SH-SY5Y (cell line): ENCODE results near the gene KCNJ16.

Source experiments
- GATA2 ChIP-seq: IDR thresholded peaks from 2 replicates; pipeline ENCODE4 v1.6.1; 2011; ENCODE audit warnings: mild to moderate bottlenecking, low read depth, low read length
- GATA3 ChIP-seq: IDR thresholded peaks from 2 replicates; pipeline ENCODE4 v1.6.1; 2011; ENCODE audit warnings: low read depth, mild to moderate bottlenecking, low read length, moderate library complexity

Gene KCNJ16

DNA sequence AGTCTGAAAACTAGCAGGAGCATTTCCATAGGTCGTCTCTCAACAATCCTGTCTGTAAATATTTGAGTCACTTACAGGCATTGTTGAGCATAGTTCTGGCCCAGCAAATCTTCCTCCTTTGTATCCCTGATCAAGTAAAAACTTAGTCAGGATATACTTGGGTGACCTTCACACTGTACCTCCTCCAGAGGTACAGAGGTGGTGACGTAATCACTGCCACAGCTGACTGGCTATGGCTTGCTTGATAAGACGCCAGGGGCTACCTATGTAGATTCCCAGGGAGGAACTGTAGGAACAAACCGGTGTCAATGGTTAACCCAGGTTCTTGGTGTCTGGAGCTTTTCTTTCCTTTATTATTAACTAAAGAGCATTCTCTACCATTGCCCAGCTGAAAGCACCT lies at the start of gene KCNJ16:
TSS of gene KCNJ16 (plus strand) at position 270 of the 400 bp plus-strand sequence. CDS start 56,863 bp downstream, outside the sequence.
- TF ChIP-seq GATA3 (no peak), GATA2 (no peak)

DNA sequence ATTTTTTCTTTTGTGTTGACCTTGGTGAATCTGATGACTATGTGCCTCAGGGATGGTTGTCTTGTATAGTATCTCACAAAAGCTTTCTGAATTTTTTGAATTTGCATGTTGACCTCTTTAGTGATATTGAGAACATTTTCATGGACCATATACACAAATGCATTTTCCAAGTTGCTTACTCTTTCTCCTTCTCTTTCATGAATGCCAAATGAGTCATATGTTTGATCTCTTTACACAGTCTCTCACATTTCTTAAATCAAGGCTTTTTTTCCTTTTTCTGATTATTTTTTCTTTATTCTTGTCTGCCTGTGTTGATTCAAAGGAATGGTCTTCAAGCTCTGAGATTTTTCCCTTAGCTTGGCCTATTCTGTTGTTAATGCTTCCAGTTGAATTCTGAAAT lies 46.6 kb upstream of the KCNJ16 start:
- no peak for TF ChIP-seq GATA2
- TF ChIP-seq GATA3, result no peak

DNA sequence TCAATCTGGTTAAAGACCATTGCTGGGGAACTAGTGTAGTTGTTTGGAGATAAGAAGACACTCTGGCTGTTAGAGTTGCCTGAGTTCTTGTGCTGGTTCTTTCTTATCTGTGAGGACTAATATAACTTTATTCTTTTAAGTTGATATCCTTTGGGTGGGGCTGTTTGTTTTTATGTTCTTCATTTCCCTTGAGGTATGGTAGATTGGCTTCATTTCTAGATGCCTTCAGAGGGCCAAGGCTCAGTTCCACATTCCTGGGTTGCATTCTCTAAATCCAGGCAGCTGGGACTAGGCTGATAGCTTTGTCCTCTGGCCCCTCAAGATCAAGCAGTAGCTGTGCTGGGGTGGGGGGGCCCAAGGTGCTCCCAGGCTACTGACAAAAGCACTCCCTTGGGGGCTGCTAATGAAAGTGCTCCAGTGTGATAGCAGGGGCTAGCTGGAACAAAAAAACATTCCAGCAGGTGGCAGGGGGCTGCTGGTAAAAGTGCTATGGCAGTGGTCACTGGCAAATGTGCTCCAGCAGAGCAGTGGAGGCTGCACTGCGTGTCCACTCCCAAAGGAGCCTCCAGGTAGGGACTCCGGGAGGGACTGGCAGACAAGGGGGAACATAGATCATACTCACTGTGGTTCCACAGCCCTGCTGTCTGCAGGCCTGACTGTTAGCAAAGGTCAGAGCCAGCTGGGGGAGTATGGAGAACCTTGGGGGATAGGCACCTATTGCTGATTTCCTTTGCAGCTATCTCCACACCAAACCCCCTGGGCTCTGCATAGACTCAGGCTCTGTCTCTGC lies 45.9 kb upstream of the KCNJ16 start:
- no peak for TF ChIP-seq GATA2

DNA sequence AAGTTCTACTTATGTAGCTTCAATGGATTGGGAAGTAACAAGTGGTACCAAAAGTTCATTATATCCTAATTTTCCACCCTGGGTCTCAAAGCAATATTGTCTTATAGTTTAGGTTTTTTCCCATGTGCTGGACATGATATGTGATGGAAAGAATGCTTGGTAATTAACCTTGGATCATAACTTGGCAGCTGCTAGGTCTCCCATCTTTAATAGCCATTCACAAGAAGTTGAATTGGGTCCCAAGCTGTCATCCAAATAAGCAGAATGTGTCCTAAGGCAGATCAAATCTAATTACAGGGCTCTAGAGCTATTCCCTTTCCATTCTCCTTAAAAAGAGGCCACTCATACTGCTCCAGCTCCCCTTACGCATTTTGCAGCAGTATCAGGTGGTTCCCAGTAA lies 44.7 kb upstream of the KCNJ16 start:
- TF ChIP-seq GATA3 (no peak), GATA2 (no peak)

DNA sequence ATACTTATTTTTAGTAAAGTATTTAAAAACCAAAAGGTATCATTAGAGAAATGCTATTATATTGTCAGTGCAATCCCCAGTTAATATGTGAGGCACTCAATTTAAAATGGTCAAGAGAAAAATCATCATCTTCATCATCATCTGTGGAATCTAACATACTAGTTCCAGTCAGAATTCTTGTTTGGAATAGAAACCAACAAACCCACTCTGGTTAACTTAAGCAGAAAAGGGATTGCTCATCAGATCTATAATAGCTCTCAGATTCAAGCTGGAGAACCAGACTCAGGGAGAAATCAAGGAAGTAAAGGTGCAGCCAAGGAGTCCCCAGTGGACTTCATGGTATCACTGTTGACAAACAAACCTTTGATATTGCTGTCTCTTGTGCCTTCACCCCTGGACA lies 43.7 kb upstream of the KCNJ16 start:
- TF ChIP-seq GATA2, result no peak
- TF ChIP-seq GATA3, result no peak

DNA sequence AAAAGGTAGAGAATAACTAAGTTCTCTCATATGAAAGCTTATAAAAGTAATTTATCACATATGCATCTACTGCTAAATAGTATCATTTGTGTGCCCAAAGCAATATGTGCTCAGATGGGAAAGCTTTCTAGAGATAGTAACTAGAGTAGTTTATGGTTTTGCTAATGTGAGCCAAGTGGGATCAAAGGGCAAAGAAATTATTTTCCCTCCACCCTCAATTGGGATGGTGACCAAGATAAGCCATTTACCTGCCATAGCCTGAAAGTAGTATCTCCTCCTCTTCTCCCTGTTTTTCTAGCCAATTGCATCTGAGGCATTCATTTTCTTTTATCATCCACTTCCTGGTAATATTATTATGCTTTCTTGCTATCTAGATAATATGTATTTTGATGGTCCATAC lies 41.9 kb upstream of the KCNJ16 start:
- TF ChIP-seq GATA2 (no peak), GATA3 (no peak)

DNA sequence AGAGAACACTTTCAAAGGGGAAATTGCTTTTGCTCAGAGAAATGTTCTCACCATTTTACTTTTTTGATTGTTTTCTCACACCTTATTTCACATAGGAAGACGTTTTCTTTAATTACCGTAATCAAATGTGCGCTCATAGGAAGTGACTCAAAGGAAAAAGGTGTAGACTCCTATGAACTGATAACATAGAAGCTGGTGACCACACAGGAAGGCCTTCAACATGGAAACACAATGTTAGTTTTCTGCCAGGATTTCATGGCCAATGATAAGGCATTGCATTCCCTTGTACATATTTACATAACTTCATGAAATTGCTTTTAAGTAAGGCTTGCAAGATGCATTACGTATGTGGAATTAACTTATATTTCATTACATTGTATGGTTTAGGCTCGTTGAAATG lies 40.9 kb upstream of the KCNJ16 start:
- TF ChIP-seq GATA3 (no peak), GATA2 (no peak)

DNA sequence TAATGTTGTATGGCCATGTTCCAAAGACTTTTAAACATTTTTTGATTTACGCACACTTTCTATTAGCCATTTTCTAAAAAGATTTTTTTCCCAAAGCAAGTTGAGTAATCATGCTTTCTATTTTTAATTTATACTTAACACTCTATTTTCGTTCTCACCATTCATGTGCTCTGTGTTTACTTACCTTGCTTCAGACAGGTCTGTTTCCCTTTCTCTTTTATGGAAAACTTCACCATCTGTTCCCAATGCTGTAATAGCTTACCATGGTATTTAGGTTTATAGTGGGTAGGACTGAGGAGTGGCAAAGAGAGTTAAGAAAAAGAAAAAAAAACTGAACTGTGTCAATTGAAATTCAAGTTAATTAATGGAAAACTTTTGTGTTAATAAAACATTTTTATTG lies 37.5 kb upstream of the KCNJ16 start:
- TF ChIP-seq GATA3 (no peak), GATA2 (no peak)

DNA sequence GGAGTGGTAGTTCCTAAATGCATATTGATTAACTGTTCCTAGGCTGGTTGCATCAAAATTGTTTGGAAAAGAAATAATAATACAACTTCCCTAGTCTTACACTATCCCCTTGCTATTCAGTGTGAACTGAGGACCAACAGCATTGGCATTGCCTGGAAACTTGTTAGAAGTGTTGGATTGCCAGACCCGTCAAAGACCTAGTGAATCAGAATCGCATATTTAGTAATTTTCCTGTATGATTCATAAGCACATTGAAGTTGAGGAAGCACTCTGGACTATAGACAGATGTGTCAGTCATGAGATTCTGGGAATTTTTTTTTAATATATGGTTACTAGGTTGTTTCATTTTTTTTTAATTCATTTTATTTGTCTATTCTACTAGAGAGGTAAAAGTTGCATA lies 34.7 kb upstream of the KCNJ16 start:
- TF ChIP-seq GATA2, result no peak
- no peak for TF ChIP-seq GATA3

DNA sequence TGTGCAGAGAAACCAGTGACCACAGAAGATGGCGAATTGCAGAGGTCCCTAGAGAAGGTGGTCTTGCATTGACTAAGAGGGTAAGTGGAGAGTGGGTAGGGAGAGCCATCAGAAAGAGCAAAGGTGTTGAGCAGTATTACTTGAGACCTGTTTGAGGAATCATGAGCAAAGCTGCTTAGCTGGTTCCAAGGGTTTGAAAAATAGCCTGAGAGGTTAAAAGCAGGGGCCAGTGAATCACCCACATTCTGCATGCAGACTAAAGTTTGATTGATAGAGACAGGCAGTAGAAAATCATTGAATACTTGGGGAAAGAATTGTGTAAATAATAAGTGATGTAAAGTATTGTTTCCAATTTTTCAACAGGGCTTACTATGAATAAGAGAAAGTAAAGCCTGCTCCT lies 34.0 kb upstream of the KCNJ16 start:
- TF ChIP-seq GATA3, result no peak
- no peak for TF ChIP-seq GATA2

DNA sequence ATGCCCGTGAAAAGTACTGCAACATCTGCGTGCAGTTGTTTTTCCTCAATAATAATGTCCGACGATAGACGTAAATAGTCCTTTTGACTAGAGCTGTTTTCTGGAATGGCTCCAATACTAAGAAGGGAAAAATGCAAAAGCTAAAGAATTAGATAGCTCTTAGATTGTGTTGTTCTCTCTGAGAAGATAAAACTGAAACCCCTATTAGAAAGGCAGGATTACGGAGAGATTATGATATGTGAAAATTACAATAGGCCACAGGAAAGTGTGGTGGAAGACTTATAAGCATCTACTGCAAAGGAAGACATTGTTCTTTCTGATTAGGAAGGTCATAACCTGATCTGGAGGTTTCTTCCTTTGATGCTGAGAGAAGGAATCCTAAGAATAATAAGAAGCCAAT lies 33.5 kb upstream of the KCNJ16 start:
- TF ChIP-seq GATA2 (no peak), GATA3 (no peak)

DNA sequence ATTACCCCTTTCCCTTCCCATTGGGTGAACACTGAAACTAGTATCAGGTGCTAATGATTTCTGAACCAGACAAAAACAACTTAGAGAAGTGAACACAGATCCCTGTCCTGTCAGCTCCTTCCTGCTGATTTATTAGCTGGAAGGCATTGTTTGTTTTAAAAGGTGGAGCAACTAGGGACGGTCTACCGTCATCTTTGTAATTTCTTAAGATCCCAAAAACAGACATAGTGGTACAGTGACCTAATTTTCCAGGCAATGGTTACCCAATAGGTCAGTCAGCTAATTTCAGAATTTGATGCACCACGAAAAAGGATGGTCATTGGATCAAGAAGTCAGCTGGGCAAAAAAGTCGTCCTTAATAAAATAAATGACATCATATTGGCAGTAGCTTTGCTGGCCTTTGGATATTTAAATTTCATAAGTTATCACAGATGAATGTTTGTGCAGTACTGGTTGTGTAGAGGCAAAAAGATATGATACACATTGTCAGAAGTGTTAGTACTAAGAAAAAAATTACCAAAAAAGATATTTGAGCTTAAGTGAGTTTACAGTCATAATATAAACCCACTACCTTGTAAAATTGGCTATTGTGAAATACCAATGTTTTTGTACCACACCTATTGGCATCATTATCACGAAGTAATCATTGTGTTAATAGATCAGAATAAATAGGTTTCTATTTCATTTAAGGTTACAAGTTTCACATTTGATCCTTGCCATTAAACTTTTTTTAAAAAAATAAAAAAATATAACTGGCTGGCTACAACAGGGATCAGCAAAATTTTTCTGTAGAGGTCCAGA lies 27.2 kb upstream of the KCNJ16 start:
- TF ChIP-seq GATA3 (no peak), GATA2 (no peak)

DNA sequence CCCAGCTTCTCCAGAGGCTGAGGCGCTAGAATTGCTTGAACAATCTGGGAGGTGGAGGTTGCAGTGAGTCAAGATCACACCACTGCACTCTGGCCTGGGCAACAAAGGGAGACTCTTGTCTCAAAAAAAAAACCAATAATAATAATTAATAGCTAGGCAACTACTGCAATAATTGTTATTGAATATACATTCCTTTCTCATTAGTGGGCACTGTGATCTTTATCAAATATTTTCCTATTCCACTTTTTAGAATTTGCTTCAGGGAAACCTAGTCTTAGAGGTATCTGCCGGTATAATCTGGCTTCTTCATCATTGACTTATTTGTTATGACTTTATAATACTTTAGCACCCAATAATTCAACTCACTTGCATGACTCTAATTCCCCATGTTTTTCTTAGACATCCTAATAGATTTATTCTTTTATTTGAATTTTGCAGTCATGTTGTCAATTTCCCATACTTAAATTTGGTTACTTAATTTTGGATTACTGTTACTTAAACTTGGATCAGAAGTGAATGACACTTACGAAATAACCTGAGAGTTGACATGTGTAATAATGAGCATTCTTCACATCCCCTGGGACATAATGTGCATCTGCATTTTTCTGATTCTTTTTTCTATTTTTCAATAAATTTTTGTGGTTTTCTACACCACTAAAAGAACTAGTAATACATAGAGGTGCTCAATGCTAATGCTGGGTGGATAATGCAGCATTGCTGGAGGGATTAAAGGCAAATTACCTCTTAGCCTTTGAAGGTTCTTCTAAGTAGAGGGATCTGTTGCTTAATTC lies 25.0 kb upstream of the KCNJ16 start:
- TF ChIP-seq GATA2 (no peak), GATA3 (no peak)

DNA sequence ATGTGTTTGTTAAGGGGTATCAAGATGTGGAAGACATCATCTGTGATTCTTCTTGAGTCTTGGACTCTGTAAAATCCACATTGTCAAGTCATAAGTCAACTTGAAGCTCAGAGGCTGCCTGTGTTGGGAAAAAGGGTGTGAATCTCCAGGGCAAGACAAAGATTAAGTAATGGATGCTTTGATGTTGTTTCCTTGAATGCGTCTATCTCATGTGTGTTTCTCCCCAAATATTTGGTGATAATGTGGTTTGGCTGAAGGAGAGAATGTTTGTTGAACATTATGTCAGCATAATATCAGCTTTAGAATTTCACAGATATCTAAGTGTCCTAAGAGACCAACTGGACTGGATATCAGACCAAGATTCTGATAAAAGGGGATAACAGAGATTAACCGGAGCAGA lies 24.1 kb upstream of the KCNJ16 start:
- TF ChIP-seq GATA2 (no peak), GATA3 (no peak)
